AG04449 (cell line): Measurements from ENCODE around the gene GDPD5.

ENCODE experiments used
- CTCF ChIA-PET: fragments of 350-600 bp; formaldehyde crosslinking; extraction: SDS; loops from one replicate; lab custom pipeline; 2021; ENCODE audit warnings: antibody characterized with exemption; lab: Yijun Ruan, JAX
- POLR2A ChIA-PET: fragments of 400-600, 350-600 bp; formaldehyde crosslinking; extraction: SDS; loops from one replicate; lab custom pipeline; 2020; ENCODE audit warnings: antibody characterized with exemption, inconsistent platforms; lab: Yijun Ruan, JAX
- DNase-seq: peaks from one replicate; pipeline ENCODE4 v3.0.0-alpha.2; 2010; ENCODE audit warnings: low read depth, low spot score
- H3K4me3 ChIP-seq: 2 replicates; pipeline ENCODE4 v1.5.1; 2011; ENCODE audit warnings: low read depth, mild to moderate bottlenecking, control low read depth, low read length
- CTCF ChIP-seq: IDR thresholded peaks from one replicate; pipeline ENCODE4 v1.5.1; 2011; ENCODE audit warnings: mild to moderate bottlenecking, moderate library complexity, low read length, control low read depth, inconsistent platforms; ENCODE audit not compliant: insufficient read depth; ENCODE audit errors: missing control alignments

The GDPD5 gene

DNA sequence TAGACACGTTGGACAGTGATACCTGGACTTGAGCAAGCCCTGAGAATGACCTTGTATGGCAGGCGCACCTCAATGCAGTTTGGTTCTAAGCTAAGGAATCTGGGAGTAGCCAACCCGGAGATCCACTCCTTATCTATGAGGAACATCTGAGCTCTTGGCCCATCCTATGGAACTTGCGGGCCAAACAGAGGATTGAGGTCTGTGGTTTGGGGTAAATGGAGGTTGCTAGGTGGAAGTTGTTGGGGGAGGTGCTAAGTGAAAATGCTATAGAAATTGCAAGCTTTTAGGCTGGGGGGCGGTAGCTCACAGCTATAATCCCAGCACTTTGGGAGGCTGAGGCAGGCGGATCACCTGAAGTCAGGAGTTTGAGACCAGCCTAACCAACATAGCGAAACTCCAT is 8.9 kb downstream of the GDPD5 start:
- DNase-seq = no peak
- POLR2A ChIA-PET = no interaction called here
- no peak for TF ChIP-seq CTCF
- no peak overlapping the region for H3K4me3 ChIP-seq
- CTCF ChIA-PET = interaction anchor here (1.4 to 22.5 kb wide), 4 partner anchors 9 to 132 kb away, joined by 3 to 658 read pairs (median 44); partner anchors contain the start of gene GDPD5

DNA sequence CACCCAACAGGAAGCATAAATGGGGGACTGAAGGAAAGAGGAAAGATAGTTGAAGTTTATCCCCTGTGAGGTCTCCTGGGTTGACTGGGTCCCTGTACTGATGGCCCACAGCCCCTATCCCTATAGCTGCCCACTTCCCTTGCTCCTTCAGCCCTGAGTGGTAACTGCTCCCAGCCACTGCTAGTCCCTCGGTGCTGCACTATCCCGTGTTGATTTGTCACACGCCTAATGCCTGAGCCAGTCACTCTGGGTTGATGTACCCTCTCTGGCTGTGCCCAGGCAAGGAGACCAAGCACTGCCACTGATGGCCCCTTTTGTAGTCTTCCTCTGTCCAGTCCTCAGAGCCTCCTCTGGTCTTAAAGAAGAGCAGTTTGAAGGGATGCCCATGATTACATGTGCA is 9.6 kb downstream of the GDPD5 start:
- no peak for DNase-seq
- no peak overlapping the region for H3K4me3 ChIP-seq
- POLR2A ChIA-PET = no interaction called here
- CTCF ChIA-PET = interaction anchor here (1.4 to 22.5 kb wide), 4 partner anchors 10 to 132 kb away, joined by 3 to 658 read pairs (median 44); partner anchors contain the start of gene GDPD5
- TF ChIP-seq CTCF = no peak

GRCh38 chr11:75514596-75514995 is 11.1 kb downstream of the GDPD5 start:
- TF ChIP-seq CTCF = no peak
- CTCF ChIA-PET = interaction anchor here (1.1 kb wide), 1 partner anchor 69 kb away, joined by 3 read pairs; no protein-coding TSS in a partner anchor
- POLR2A ChIA-PET = no interaction called here
- no peak overlapping the region for H3K4me3 ChIP-seq
- DNase-seq = no peak

DNA sequence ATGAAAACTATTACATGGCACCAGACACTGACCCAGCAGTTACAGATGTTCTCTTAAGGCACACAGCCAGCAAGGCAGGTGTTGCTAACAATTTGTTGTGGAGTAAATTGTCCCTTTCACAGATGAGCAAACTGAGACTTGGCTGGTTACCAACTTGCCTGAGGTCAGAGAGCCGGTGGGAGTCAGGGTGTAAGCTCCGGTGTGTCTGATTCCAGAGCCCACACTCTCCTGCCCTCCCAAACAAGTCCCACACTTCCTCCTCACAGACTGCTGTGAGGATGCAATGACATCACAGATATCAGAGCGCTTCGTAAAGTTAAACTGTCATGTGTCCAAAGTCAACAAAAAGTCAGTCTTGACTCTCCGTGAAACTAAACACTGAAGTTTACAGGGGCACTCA is 12.5 kb downstream of the GDPD5 start:
- ChIA-PET CTCF (interaction anchor here (1.1 to 2.1 kb wide), 3 partner anchors 13 to 68 kb away, joined by 3 to 5 read pairs (median 3); no protein-coding TSS in a partner anchor), POLR2A (no interaction called here)
- TF ChIP-seq CTCF = no peak
- H3K4me3 ChIP-seq = no peak overlapping the region
- no peak for DNase-seq

DNA sequence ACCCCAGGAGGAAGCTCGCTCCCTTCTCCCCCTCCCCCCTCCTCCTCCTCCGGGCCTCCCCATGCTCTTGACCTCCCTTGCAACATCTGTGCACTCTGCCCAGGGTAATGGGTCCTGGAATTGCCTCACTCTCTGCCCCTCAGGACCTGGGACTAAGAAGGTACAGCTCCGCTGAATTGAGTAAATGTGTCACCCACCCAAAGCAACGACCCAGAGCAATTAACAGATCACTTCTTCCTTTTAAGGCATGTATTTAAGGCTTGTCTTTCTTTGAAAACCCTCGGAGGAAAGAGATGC is 15.1 kb downstream of the GDPD5 start:
- TF ChIP-seq CTCF = no peak
- no peak for DNase-seq
- ChIA-PET POLR2A (interaction anchor here (0.7 kb wide), 1 partner anchor 57 kb away, joined by 4 read pairs; no protein-coding TSS in a partner anchor), CTCF (interaction anchor here (0.8 to 2.9 kb wide), 6 partner anchors 11 to 64 kb away, joined by 3 to 16 read pairs (median 3); partner anchors contain the start of gene GDPD5)
- H3K4me3 ChIP-seq = no peak overlapping the region

GRCh38 chr11:75510004-75510722 is 15.6 kb downstream of the GDPD5 start:
- no peak overlapping the region for H3K4me3 ChIP-seq
- CTCF ChIA-PET = interaction anchor here (0.8 to 2.9 kb wide), 6 partner anchors 12 to 64 kb away, joined by 3 to 16 read pairs (median 3); partner anchors contain the start of gene GDPD5
- DNase-seq = no peak
- no peak for TF ChIP-seq CTCF
- POLR2A ChIA-PET = interaction anchor here (0.7 kb wide), 1 partner anchor 56 kb away, joined by 4 read pairs; no protein-coding TSS in a partner anchor
